Nephron (organoid): ENCODE data around the gene ZCCHC14.

Source experiments
- H3K27ac Mint-ChIP-seq, 3 experiments: 2 replicates each; pipeline ENCODE4 v1.8.0; 2020; ENCODE audit warnings: mixed read lengths in 3 of 3, mild to moderate bottlenecking in 2 of 3, moderate library complexity in 1 of 3
- H3K27me3 Mint-ChIP-seq: 2 replicates; pipeline ENCODE4 v1.8.0; 2021; ENCODE audit warnings: low read depth, mild to moderate bottlenecking, moderate library complexity, mixed read lengths
- H3K36me3 Mint-ChIP-seq: 2 replicates; pipeline ENCODE4 v1.8.0; 2020; ENCODE audit warnings: low read depth, mixed read lengths
- H3K4me1 Mint-ChIP-seq: 2 replicates; pipeline ENCODE4 v1.8.0; 2020; ENCODE audit warnings: mixed read lengths
- H3K4me3 Mint-ChIP-seq, 3 experiments: 2 replicates each; pipeline ENCODE4 v1.8.0; 2020; ENCODE audit warnings: mild to moderate bottlenecking in 3 of 3, mixed read lengths in 3 of 3, moderate library complexity in 2 of 3
- H3K9me3 Mint-ChIP-seq: 2 replicates; pipeline ENCODE4 v1.8.0; 2020; ENCODE audit warnings: mixed read lengths
- CTCF ChIP-seq, 3 experiments: fragments of 200-600 bp; sonication (generic); IDR thresholded peaks; one replicate each; pipeline ENCODE4 v1.5.0; 2021; ENCODE audit warnings: antibody characterized with exemption in 3 of 3; ENCODE audit not compliant: unreplicated experiment in 3 of 3

The ZCCHC14 gene

GRCh38 chr16:87422106-87422505 lies 70.7 kb downstream of the ZCCHC14 start:
- H3K4me3 Mint-ChIP-seq = no peak overlapping the region

GRCh38 chr16:87421003-87421912 lies 71.6 kb downstream of the ZCCHC14 start:
- H3K36me3 Mint-ChIP-seq = peaks cover 63% of the 10 kb centered on the region
- peaks cover 3% of the 10 kb centered on the region for H3K9me3 Mint-ChIP-seq
- H3K4me1 Mint-ChIP-seq = no peaks in the 10 kb centered on the region
- no peak for TF ChIP-seq CTCF (IDR thresholded peaks at IDR 0.05; ENCODE audit: unreplicated experiment in 3 of 3)
- no peak overlapping the region for H3K4me3 Mint-ChIP-seq
- no peaks in the 10 kb centered on the region for H3K27me3 Mint-ChIP-seq
- H3K27ac Mint-ChIP-seq = no peak overlapping the region

More at GRCh38 chr16:87422106-87422505, 70.7 kb downstream of the ZCCHC14 start:
- Mint-ChIP-seq H3K27me3 (no peaks in the 10 kb centered on the region), H3K27ac (no peak overlapping the region), H3K4me1 (no peaks in the 10 kb centered on the region), H3K36me3 (peaks cover 57% of the 10 kb centered on the region), H3K9me3 (peaks cover 3% of the 10 kb centered on the region)
- TF ChIP-seq CTCF (IDR thresholded peaks at IDR 0.05; ENCODE audit: unreplicated experiment in 3 of 3) = no peak

GRCh38 chr16:87420026-87421002 lies 72.5 kb downstream of the ZCCHC14 start:
- no peak for TF ChIP-seq CTCF (IDR thresholded peaks at IDR 0.05; ENCODE audit: unreplicated experiment in 3 of 3)
- H3K4me1 Mint-ChIP-seq = no peaks in the 10 kb centered on the region
- peaks cover 3% of the 10 kb centered on the region for H3K9me3 Mint-ChIP-seq
- H3K36me3 Mint-ChIP-seq = peaks cover 60% of the 10 kb centered on the region
- H3K4me3 Mint-ChIP-seq = no peak overlapping the region
- peak overlapping the region in 1 of 3 experiments; percentile 28 for H3K27ac Mint-ChIP-seq
- no peaks in the 10 kb centered on the region for H3K27me3 Mint-ChIP-seq

- TF ChIP-seq CTCF (IDR thresholded peaks at IDR 0.05; ENCODE audit: unreplicated experiment in 3 of 3) = no peak
- Mint-ChIP-seq H3K27me3 (no peaks in the 10 kb centered on the region), H3K36me3 (peaks cover 56% of the 10 kb centered on the region), H3K4me1 (no peaks in the 10 kb centered on the region), H3K27ac (no peak overlapping the region), H3K9me3 (peaks cover 3% of the 10 kb centered on the region), H3K4me3 (no peak overlapping the region)
Measured at GRCh38 chr16:87418644-87419043, 74.2 kb downstream of the ZCCHC14 start.

GRCh38 chr16:87418216-87418615 lies 74.6 kb downstream of the ZCCHC14 start:
- Mint-ChIP-seq H3K4me3 (no peak overlapping the region), H3K4me1 (no peaks in the 10 kb centered on the region), H3K27me3 (no peaks in the 10 kb centered on the region), H3K9me3 (peaks cover 3% of the 10 kb centered on the region), H3K27ac (peak overlapping the region in 1 of 3 experiments; percentile 16), H3K36me3 (peaks cover 59% of the 10 kb centered on the region)
- no peak for TF ChIP-seq CTCF (IDR thresholded peaks at IDR 0.05; ENCODE audit: unreplicated experiment in 3 of 3)
